HG03432 (cell line): ENCODE results near the gene CLCN4.

Experiments used
- ATAC-seq: cut with Tn5 transposase; IDR thresholded peaks from one replicate; pipeline ENCODE4 v1.9.1; 2021; ENCODE audit warnings: mild to moderate bottlenecking, moderate library complexity; ENCODE audit not compliant: unreplicated experiment

The CLCN4 gene

DNA sequence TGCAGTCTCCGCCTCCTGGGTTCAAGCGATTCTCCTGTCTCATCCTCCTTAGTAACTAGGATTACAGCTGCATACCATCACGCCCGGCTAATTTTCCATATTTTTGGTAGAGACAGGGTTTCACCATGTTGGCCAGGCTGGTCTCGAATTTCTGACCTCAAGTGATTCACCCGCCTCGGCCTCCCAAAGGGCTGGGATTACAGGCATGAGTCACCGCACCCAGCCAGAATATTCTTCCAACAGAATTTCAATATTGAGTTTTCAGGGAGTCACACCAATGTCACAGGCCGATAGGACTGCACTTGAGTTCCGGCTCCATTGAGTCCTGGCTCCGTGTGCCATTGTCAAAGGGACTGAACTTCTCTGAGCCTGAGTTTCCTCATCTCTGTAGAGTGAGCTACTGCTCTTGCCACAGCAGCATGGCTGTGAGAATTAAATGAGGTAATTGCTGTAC, 82.9 kb downstream of the CLCN4 start:
- ATAC-seq, result no peak

DNA sequence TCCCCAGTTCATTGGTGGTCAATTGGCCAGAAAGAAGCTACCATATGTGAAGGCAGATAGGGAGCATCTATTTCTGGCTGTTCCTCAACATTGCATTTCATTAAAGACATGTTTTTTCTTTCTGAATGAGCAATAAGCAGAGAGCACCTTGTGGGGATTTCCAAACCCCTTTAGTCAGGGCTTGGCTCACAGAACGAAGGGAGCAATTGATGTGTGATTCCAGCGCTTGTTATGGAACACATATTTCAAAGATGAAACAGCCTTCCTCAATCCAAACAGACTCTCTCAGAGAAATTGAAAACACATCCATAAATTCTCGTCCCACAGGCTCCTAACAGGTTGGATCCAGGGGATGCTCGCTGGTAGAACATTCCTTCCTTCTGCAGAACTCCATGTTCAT, 84.1 kb downstream of the CLCN4 start:
- ATAC-seq, result no peak

DNA sequence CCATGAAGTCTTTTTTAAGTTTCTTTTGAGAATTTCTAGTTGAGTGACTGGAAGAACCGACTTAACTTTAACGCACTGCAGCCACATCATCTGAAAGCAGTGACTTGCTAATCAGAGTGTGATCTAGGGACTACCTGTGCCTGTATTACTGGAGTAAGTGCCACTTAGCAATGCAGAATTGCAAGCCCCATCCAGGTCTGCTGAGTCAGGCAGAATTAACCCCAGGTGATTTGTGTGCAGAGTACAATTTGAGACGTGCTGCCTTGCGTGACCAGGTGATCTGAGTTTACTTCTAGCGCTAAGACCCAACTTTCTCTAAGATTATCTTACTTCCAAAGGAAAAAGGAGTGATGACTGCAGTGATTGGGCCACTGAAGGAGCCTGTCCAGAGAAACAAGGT, 85.3 kb downstream of the CLCN4 start:
- ATAC-seq, result no peak

DNA sequence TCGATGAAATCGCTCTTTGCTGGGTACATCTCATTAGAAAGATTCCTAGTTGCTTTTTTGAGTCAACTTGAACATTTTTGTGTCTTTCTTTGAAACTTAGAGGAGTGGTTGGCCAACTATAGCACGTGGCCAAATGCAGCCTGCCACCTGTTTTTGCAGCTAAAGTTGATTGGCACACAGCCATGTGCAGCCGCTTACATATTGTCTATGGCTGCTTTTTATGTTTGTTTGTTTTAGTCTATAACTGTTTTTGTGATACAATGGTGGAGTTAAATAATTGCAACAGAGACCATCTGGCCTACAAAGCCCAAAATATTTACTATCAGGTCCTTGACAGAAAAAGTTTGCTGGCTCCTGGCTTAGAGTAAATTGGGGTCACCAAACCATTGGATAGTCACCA, 86.3 kb downstream of the CLCN4 start:
- ATAC-seq, result no peak

DNA sequence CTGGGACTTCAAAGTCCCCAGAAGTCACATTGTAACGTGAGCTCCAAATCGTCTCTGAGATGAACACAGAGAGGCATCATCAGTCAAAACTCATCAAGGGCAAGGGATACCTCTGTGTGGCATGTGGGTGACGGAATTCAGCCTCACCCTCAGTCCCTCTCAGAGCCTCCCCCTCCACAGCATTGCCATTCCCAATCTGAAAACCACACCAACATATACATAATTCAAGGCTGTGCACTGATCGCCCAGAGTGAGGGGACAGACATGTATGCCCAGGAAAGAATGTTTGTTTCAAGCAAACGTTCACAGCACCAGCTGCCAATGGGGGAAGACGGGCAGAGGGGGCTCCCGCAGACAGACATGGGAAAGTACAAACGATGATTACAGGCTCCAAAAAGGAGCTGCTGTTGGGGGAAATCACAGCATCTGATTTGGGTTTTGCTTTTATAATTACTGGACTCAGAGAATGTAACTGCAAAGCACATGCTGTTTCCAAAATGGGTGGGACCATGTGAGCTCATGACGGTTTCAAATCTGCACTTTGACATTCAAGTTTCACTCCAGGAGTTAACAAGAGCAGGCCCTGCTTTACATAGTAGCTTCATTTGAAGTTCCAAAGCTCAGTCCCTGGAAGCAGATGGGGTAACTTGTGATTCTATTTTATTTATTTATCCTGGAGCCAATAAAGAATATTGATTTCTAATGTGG, 88.3 kb downstream of the CLCN4 start:
- no peak for ATAC-seq

DNA sequence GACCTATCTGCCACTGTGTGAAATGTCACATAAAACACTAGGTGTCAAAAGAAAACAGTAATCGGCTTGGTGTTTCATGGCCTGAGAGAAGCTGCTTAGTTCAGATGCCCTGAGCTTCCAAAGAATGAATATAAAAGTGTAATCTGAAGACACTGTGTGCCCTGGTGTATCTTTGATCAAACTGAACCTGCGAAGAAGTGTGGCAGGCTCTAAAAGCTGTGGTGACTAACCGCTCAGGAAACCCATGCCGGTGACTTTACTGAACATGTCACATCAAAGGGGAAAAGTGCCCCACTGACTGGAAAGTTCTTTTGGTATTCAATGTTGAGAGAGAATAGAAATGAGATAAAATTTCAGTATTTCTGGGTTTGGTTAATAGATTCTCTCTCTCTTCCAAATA, 89.1 kb downstream of the CLCN4 start:
- no peak for ATAC-seq

DNA sequence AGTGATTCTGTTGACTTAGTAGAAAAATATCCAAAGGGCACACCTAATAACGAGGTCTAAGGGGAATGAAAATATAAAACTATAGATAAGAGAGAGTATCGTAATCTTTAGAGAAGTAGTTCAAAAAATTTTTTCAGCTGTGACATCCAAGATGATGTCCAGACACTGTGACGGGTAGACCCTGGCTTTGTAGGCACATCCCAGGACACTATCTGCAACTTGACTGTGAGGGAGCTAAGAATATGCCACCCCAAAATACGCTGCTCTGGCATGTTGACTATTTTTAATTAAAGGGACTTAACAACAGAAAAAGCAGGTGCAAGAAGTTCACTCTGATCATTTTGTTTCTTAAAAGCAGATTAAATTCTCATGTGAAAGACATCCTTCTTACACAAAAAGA, 89.5 kb downstream of the CLCN4 start:
- ATAC-seq, result no peak

DNA sequence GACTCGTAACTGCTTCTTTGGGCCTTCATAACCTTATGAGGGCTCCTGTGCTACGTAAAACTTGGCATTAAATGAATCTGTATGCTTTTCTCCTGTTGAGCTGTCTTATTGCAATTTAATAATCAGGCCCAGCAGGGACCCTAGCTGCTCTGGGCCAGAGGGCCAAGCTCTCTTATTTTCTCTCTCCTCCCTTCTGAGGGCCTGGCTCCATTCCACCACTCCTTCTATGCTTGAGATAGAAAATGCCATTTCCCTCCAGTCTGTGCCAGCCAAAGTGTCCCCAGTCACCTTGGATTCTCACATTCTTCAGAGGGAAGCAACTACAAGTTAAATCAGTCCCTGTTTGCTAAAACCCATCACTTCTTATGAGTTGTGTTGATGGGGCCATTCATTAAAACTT, 90.1 kb downstream of the CLCN4 start:
- no peak for ATAC-seq

DNA sequence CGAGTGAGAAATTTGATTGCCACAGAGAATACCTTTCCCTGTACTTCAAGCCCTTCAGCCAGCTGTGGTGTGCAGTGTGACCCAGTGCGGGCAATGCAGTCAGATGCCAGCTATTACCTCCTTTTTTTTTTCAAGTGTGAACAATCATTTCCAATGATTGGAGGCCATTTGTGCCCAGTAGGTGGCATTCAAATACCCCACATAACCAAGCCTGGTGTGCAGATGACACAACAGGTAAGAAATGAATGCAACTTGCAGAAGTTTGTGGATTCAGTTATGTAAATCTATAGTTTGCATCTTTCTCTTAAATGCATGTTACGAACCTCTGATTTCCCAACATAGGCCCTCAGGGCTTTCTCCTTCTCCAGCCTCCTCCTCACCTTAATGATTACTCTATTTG, 98.0 kb downstream of the CLCN4 start:
- ATAC-seq, result no peak

DNA sequence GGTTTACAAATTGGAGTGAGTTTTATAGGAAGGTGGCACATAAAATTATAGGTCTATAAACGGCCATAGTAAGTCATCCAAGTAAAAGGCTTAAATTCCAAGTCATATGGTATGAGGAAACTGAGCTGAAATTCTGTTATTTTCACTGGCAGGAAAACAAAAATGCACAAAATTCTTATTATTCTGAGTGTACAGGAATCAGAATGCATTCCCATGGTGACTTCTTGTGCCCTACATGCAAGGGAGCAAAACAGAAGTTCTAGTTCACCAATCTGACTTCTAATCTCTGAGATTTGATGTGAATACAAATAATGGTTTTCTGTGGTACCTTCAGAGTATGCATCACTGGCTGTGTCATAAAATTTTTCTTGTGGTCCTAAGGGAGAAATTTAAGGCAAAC, 102.9 kb downstream of the CLCN4 start:
- no peak for ATAC-seq

DNA sequence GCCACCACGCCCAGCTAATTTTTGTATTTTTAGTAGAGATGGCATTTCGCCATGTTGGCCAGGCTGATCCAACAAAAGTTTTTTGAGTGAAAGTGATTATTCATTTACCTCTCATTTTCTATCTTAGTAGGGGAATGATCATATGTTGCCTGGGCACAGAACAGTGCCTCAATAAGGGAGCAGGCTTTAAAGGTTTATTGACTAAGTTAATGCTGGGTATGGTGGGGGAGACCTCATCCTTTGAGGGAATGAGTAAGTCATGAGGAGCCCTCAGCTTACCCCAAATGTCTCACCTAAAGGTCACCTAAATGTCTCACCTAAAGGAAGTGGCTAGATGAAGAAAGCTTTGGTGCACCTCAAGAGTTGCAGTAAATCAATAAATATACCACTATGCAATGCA, 109.0 kb downstream of the CLCN4 start:
- no peak for ATAC-seq

DNA sequence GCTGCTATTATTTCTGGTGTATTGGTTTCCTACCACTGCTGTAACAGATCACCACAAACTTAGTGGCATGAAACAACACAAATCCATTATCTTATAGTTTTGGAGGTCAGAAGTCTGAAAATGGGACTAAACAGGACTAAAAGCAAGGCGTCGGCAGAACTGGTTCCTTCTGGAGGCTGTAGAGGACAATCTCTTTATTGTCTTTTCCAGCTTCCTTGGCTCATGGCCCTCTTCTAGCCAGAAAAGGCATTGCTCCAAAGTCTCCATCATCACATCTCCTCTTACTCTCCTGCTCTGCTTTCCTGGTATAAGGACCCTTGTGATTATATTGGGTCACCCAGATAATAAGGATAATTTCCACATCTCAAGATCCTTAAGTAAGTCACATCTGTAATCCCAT, 121.9 kb downstream of the CLCN4 start:
- ATAC-seq, result no peak

DNA sequence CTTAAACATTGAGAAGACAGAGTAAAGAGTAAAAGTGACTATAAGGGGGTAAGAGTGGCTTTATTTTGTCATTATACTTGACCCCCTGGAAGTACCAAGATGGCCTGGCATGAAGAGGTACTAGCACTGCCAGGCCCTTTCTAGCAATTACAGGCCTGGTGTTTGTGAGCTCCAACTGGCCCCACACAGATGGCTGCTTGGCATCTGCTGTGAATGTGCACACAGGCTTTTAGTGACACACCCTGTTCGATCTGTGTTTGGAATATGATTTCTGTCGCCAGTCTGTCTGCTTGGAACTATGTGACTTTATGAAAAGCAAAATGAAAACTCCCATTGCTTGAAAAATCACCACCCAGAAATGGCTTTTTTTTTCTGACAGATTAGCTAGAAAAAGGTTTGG, 123.3 kb downstream of the CLCN4 start:
- no peak for ATAC-seq

DNA sequence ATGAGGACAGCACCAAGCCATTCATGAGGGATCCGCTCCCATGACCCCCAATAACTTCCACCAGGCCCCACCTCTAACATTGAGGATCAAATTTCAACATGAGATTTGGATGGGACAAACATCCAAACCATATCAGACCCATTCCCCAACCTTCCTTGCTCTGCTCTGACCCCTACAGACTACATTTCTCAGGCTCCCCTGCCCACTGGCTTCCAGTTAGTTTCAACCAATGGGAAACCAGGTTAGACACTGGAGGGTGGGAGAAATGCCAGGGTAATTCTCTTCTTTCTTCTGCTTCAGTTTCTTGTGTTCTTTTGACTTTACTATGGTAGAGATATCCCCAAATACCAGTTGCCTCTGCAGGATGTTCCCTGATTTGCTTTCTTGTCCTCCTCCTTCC, 125.7 kb downstream of the CLCN4 start:
- no peak for ATAC-seq

DNA sequence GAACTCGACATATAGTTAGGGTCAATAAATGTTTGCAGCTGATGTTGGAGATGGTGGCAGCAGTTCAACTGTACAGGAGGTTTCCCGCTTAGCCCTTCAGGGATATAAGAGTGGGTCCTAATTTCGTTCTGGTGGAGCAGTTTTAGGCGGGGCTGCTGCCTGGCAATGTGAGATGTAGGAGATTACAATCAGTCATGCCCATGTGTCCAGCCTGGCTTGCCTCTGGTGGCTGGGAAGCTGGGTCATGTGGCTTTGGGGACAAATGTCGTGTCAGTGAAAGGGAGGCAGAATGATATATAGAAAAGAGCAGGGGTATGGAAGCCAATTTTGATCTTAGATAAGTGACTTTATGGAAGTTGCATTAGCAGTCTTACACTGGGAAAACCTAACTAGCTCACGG, 129.4 kb downstream of the CLCN4 start:
- ATAC-seq, result no peak
